ENCODE results near the gene SFMBT1.

DNA sequence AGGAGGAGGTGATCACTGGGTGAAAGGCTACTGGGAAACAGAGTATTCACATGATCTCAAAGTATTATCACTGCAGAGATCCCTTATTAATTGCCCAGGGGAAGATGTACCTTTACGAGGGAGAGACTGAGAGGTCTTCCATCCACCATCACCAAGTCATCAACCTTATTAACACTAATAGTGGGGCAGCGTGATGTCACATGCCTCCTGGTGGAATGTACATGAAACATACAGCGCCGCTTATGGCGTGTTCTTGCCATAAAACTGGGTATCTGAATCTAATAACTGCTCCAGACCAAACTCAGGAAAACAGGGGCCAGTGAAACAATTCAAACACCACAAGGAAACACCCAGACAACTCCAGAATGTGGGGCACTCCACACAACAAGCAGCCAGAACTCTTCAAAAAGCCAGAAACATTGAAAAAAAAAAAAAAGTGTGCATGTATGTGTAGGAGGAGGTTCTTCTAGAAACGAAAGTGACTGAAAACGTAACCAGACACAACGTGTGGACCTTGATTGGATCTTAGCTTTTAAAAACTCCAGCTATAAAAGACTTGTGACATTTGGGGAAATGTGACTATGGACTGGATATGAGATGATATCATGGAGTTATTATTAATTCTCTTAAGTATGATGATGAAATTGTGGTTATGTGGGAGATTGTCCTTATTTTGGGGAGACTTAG is 153.1 kb downstream of the SFMBT1 start:
- TF ChIP-seq, protein P1, sequence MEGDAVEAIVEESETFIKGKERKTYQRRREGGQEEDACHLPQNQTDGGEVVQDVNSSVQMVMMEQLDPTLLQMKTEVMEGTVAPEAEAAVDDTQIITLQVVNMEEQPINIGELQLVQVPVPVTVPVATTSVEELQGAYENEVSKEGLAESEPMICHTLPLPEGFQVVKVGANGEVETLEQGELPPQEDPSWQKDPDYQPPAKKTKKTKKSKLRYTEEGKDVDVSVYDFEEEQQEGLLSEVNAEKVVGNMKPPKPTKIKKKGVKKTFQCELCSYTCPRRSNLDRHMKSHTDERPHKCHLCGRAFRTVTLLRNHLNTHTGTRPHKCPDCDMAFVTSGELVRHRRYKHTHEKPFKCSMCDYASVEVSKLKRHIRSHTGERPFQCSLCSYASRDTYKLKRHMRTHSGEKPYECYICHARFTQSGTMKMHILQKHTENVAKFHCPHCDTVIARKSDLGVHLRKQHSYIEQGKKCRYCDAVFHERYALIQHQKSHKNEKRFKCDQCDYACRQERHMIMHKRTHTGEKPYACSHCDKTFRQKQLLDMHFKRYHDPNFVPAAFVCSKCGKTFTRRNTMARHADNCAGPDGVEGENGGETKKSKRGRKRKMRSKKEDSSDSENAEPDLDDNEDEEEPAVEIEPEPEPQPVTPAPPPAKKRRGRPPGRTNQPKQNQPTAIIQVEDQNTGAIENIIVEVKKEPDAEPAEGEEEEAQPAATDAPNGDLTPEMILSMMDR (conservative IDR thresholded peaks at IDR 0.05), result no peak
- TF ChIP-seq EZH2 (IDR thresholded peaks at IDR 0.05; ENCODE audit: low read depth), result no peak

All from PC-9 (cell line).